ENCODE results near the gene HNRNPF.

DNA sequence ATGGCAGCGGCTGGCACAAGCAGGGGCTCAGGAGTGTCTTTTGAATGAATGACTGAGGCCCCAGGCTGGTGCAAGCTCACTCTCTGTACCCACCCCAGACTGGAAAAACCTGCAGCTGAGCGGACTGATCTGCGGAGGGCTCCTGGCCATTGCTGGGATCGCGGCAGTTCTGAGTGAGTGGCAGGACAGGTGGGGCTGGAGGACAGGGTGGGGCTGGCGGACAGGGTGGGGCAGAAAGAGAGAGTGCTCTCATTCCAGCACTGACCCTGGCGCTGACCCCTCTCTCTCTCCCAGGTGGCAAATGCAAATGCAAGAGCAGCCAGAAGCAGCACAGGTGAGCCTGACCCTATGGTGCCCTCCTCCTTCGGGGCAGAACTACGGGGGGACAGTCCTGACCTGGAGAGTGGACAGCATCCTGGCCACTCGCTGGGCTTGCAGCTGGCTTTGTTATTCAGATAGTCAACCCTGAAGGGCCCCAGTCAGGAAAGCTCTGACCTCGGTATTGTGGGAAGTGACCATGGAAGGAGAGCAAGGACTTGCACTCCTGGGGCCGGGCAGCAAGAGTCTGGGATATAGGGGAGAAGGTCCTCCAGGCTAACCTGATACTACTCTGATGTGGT, 33.5 kb downstream of the HNRNPF start:
- TF ChIP-seq, protein P1, sequence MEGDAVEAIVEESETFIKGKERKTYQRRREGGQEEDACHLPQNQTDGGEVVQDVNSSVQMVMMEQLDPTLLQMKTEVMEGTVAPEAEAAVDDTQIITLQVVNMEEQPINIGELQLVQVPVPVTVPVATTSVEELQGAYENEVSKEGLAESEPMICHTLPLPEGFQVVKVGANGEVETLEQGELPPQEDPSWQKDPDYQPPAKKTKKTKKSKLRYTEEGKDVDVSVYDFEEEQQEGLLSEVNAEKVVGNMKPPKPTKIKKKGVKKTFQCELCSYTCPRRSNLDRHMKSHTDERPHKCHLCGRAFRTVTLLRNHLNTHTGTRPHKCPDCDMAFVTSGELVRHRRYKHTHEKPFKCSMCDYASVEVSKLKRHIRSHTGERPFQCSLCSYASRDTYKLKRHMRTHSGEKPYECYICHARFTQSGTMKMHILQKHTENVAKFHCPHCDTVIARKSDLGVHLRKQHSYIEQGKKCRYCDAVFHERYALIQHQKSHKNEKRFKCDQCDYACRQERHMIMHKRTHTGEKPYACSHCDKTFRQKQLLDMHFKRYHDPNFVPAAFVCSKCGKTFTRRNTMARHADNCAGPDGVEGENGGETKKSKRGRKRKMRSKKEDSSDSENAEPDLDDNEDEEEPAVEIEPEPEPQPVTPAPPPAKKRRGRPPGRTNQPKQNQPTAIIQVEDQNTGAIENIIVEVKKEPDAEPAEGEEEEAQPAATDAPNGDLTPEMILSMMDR (IDR thresholded peaks at IDR 0.05; ENCODE audit: insufficient read depth, low read length, poor library complexity, severe bottlenecking) = no peak
- no peak for TF ChIP-seq EZH2phosphoT487 (conservative IDR thresholded peaks at IDR 0.05; ENCODE audit: low read length)
